H1 (cell line): ENCODE data around the gene RMND5A. TPM values are rescaled to one million over a fixed set of nuclear protein-coding genes. Genes with fewer than 3 reads are reported as not detected.

Experiments used
- CHD2 ChIP-seq: IDR thresholded peaks from 2 replicates; pipeline ENCODE4 v1.6.1; 2012; ENCODE audit warnings: low read length, improper control_type of control experiment
- GTF2F1 ChIP-seq: IDR thresholded peaks from 2 replicates; pipeline ENCODE4 v1.6.1; 2012; ENCODE audit warnings: low read depth, low read length, improper control_type of control experiment, borderline replicate concordance
- KDM5A ChIP-seq: fragments of 200-600 bp; IDR thresholded peaks from 2 replicates; pipeline ENCODE4 v1.7.1; 2012; ENCODE audit warnings: mild to moderate bottlenecking, low read length, inconsistent platforms, mixed read lengths
- POU5F1 ChIP-seq: IDR thresholded peaks from 2 replicates; pipeline ENCODE4 v1.6.1; 2011; ENCODE audit warnings: low read depth, mild to moderate bottlenecking, low read length, moderate library complexity
- SIRT6 ChIP-seq: IDR thresholded peaks from one replicate; pipeline ENCODE4 v1.7.1; 2012; ENCODE audit warnings: low read length, inconsistent platforms
- SP4 ChIP-seq: IDR thresholded peaks from 2 replicates; pipeline ENCODE4 v1.6.1; 2012; ENCODE audit warnings: low read length, inconsistent platforms
- polyA plus RNA-seq, 7 experiments: library from polyadenylated mRNA; depleted of rRNA in 3 of 7; stranded (reverse) in 5 of 7; unstranded in 2 of 7; fragments of >200 nt in 5 of 7; fragments of 200-250 nt in 2 of 7; gene quantifications; 1 replicate in 5 of 7; 2 replicates in 1 of 7; 4 replicates in 1 of 7; pipeline versions ENCODE4 v1.2.1 to v1.2.3, GENCODE V29; 2011 to 2013; ENCODE audit warnings: missing spikeins in 2 of 7, mixed read lengths in 2 of 7
- total RNA-seq: library from RNA; stranded (reverse); fragmentation: NEBNext Ultra II Directional; extraction: Animal tissue kit (Norgen Biotek cat#: 25700); gene quantifications from 2 replicates; pipeline ENCODE4 v1.2.1, GENCODE V29; 2021

The RMND5A gene
- total and polyA plus RNA-seq, 2 of the 8 experiments (the other 6 are each of a cell fraction or from before 2014, with no cell fraction given), result 21.0 to 66.2 TPM

- TF ChIP-seq SIRT6 (no peak), POU5F1 (no peak), GTF2F1 (no peak), SP4 (no peak), KDM5A (no peak), CHD2 (no peak)
Observed at GRCh38 chr2:86750240-86750839, 30.2 kb downstream of the RMND5A start (continued).
